OCI-LY3 (cell line): ENCODE data around the gene EIF4G3.
"Not testable (repeated sequence)": the region's sequence is repeated elsewhere in the genome, so short reads cannot be mapped to it uniquely, and the experiment has no call there.

ENCODE experiments used
- H2AFZ ChIP-seq: fragments of 200-600, 300-600 bp; shearing (Covaris generic); 2 replicates; pipeline ENCODE4 v1.6.0; 2014; ENCODE audit warnings: antibody characterized with exemption, low read depth, low read length
- H3K27ac ChIP-seq: fragments of 200-600, 300-600 bp; sonication (generic); 2 replicates; pipeline ENCODE4 v1.5.1; 2014; ENCODE audit warnings: mild to moderate bottlenecking, low read length, moderate library complexity, mixed read lengths
- H3K27me3 ChIP-seq: fragments of 200-600, 300-600 bp; sonication (generic); 2 replicates; pipeline ENCODE4 v1.6.1; 2014; ENCODE audit warnings: low read depth, low read length, mixed read lengths
- H3K36me3 ChIP-seq: fragments of 200-600, 300-600 bp; sonication (generic); replicated peaks from 2 replicates; pipeline ENCODE3; 2014; ENCODE audit warnings: low read depth, low read length, mixed read lengths
- H3K4me1 ChIP-seq: fragments of 300-600, 200-600 bp; sonication (generic); 2 replicates; pipeline ENCODE4 v1.6.1; 2014; ENCODE audit warnings: low read length, mixed read lengths
- H3K4me2 ChIP-seq: fragments of 200-600, 300-600 bp; sonication (generic); 2 replicates; pipeline ENCODE4 v1.6.1; 2014; ENCODE audit warnings: low read length, mixed read lengths
- H3K4me3 ChIP-seq: fragments of 300-600, 200-600 bp; sonication (generic); 2 replicates; pipeline ENCODE4 v1.5.1; 2014; ENCODE audit warnings: antibody characterized with exemption, mild to moderate bottlenecking, low read length, moderate library complexity
- H3K79me2 ChIP-seq: fragments of 300-600, 200-600 bp; shearing (Covaris generic); 2 replicates; pipeline ENCODE4 v1.6.1; 2014; ENCODE audit warnings: mild to moderate bottlenecking, low read length, mixed read lengths
- H3K9ac ChIP-seq: fragments of 300-600, 200-600 bp; shearing (Covaris generic); 2 replicates; pipeline ENCODE4 v1.6.0; 2014; ENCODE audit warnings: mild to moderate bottlenecking, low read length, moderate library complexity
- H3K9me3 ChIP-seq: fragments of 200-600, 300-600 bp; shearing (Covaris generic); 2 replicates; pipeline ENCODE4 v1.6.1; 2014; ENCODE audit warnings: low read length, mixed read lengths; ENCODE audit not compliant: insufficient read depth
- H4K20me1 ChIP-seq: fragments of 200-600, 300-600 bp; sonication (generic); 2 replicates; pipeline ENCODE4 v1.6.1; 2016; ENCODE audit warnings: low read length, mixed read lengths; ENCODE audit not compliant: insufficient read depth
- CTCF ChIP-seq: fragments of 200-600, 300-600 bp; sonication (generic); IDR thresholded peaks from 2 replicates; pipeline ENCODE4 v1.5.1; 2014; ENCODE audit warnings: antibody characterized with exemption, low read length, low read depth
- EZH2phosphoT487 ChIP-seq: fragments of 200-600 bp; shearing (Covaris generic); IDR thresholded peaks from 2 replicates; pipeline ENCODE4 v1.6.1; 2018; ENCODE audit warnings: antibody characterized with exemption, mixed run types, low read depth

EIF4G3 gene

GRCh38 chr1:21097729-21098128 is 79.0 kb downstream of the EIF4G3 start:
- H3K9ac ChIP-seq, result no peak overlapping the region
- peaks cover 7% of the 10 kb centered on the region; the same call in 1 of the 2 replicates for H3K79me2 ChIP-seq
- H3K27ac ChIP-seq, result no peak overlapping the region
- H3K4me1 ChIP-seq, result 0 out of 2 replicates have a peak, but pooled peaks cover 2% of the 10 kb centered on the region
- H3K36me3 ChIP-seq, result peaks cover 8% of the 10 kb centered on the region
- H3K9me3 ChIP-seq, result no peaks in the 10 kb centered on the region
- no peaks in the 10 kb centered on the region for H4K20me1 ChIP-seq
- TF ChIP-seq EZH2phosphoT487 (no peak), CTCF (no peak)
- no peaks in the 10 kb centered on the region for H3K27me3 ChIP-seq
- H3K4me3 ChIP-seq, result no peak overlapping the region
- no peak overlapping the region for H2AFZ ChIP-seq
- no peak overlapping the region for H3K4me2 ChIP-seq

- peaks cover 7% of the 10 kb centered on the region; the same call in 1 of the 2 replicates for H3K79me2 ChIP-seq
- no peak overlapping the region for H3K4me3 ChIP-seq
- H3K36me3 ChIP-seq, result peaks cover 8% of the 10 kb centered on the region
- H3K9me3 ChIP-seq, result no peaks in the 10 kb centered on the region
- H3K27ac ChIP-seq, result no peak overlapping the region
- no peak overlapping the region for H3K9ac ChIP-seq
- H3K27me3 ChIP-seq, result no peaks in the 10 kb centered on the region
- no peak for TF ChIP-seq EZH2phosphoT487
- peaks cover 2% of the 10 kb centered on the region; the same call in 1 of the 2 replicates for H3K4me1 ChIP-seq
- H3K4me2 ChIP-seq, result no peak overlapping the region
- H4K20me1 ChIP-seq, result no peaks in the 10 kb centered on the region
- H2AFZ ChIP-seq, result no peak overlapping the region
Measured at GRCh38 chr1:21095976-21096375, 80.7 kb downstream of the EIF4G3 start.

- H3K4me1 ChIP-seq, result peaks cover 10% of the 10 kb centered on the region
- not testable (repeated sequence) for H3K27ac ChIP-seq, H3K4me2 ChIP-seq, H2AFZ ChIP-seq, H4K20me1 ChIP-seq, H3K79me2 ChIP-seq, H3K36me3 ChIP-seq, H3K9me3 ChIP-seq, H3K27me3 ChIP-seq, H3K9ac ChIP-seq, H3K4me3 ChIP-seq
Measured at GRCh38 chr1:21094282-21094681, 82.4 kb downstream of the EIF4G3 start.

- H3K36me3 ChIP-seq, H3K79me2 ChIP-seq, H3K4me1 ChIP-seq, H2AFZ ChIP-seq, H3K9ac ChIP-seq, H3K27me3 ChIP-seq, H4K20me1 ChIP-seq, H3K4me3 ChIP-seq, H3K4me2 ChIP-seq, H3K27ac ChIP-seq, H3K9me3 ChIP-seq: not testable (repeated sequence)
Measured at GRCh38 chr1:21093271-21093958, 83.3 kb downstream of the EIF4G3 start.

- not testable (repeated sequence) for H3K79me2 ChIP-seq, H3K36me3 ChIP-seq
Measured at GRCh38 chr1:21092545-21092944, 84.2 kb downstream of the EIF4G3 start.

GRCh38 chr1:21091053-21091690 is 85.5 kb downstream of the EIF4G3 start:
- H2AFZ ChIP-seq, H3K27me3 ChIP-seq, H3K4me1 ChIP-seq, H3K4me3 ChIP-seq, H3K79me2 ChIP-seq, H3K4me2 ChIP-seq, H4K20me1 ChIP-seq, H3K9ac ChIP-seq, H3K36me3 ChIP-seq, H3K27ac ChIP-seq, H3K9me3 ChIP-seq: not testable (repeated sequence)

More at GRCh38 chr1:21092545-21092944, 84.2 kb downstream of the EIF4G3 start:
- H3K9ac ChIP-seq, H4K20me1 ChIP-seq, H3K4me3 ChIP-seq, H3K4me1 ChIP-seq, H3K27ac ChIP-seq, H3K9me3 ChIP-seq, H3K27me3 ChIP-seq, H3K4me2 ChIP-seq, H2AFZ ChIP-seq: not testable (repeated sequence)
